ENCODE data around the gene OR2L8. TPM values are rescaled to one million over a fixed set of nuclear protein-coding genes. Genes with fewer than 3 reads are reported as not detected.
A peak's percentile ranks its signal among the peaks of the same experiment; 100 is the strongest.
"Not testable (repeated sequence)": the region's sequence is repeated elsewhere in the genome, so short reads cannot be mapped to it uniquely, and the experiment has no call there.

Gene OR2L8
- total RNA-seq, 4 donors from 2014 or later = not detected

- DNase-seq (ENCODE audit: low spot score in 2 of 2) = peak in 1 of 2 donors; percentile 70
- intact Hi-C loops (cut with DNase I; ENCODE audit: low total_unique reads) = no loop called here
- 94 to 97% methylated on average over 8 of the region's 8 CpGs for WGBS, 2 donors
- H3K4me3 ChIP-seq (ENCODE audit: low read depth, poor library complexity, severe bottlenecking) = no peak overlapping the region
- TF ChIP-seq POLR2A (IDR thresholded peaks at IDR 0.05) (no peak), CTCF (IDR thresholded peaks at IDR 0.05) (no peak)
Observed at GRCh38 chr1:247933989-247934388, 14.7 kb upstream of the OR2L8 start.

DNA sequence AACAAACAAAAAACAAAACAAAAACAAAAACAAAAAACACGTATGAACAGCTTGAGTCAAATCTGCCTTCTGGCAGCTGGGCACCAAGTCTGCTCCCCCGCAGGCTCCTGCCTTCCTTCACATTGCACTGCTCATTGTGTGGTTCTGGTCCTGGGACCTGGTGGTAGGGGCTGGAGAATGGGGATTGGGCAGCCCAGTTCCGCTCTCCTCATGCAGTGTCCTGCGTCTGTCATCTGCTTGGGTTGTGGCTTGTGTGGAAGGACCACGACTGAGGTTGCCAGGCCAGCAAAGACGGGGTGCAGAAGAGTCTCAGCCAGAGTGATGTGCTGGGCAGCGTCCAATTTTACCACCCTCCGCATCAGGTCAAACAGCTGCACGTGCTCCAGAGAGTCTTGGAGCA is 12.9 kb upstream of the OR2L8 start:
- 83 to 93% methylated on average over 9 of the region's 9 CpGs for WGBS, 2 donors
- TF ChIP-seq CTCF (IDR thresholded peaks at IDR 0.05) = no peak
- TF ChIP-seq POLR2A (IDR thresholded peaks at IDR 0.05) = no peak
- no peak overlapping the region for H3K4me3 ChIP-seq (ENCODE audit: low read depth, poor library complexity, severe bottlenecking)
- intact Hi-C loops (cut with DNase I; ENCODE audit: low total_unique reads) = no loop called here
- DNase-seq (ENCODE audit: low spot score in 2 of 2) = no peak

DNA sequence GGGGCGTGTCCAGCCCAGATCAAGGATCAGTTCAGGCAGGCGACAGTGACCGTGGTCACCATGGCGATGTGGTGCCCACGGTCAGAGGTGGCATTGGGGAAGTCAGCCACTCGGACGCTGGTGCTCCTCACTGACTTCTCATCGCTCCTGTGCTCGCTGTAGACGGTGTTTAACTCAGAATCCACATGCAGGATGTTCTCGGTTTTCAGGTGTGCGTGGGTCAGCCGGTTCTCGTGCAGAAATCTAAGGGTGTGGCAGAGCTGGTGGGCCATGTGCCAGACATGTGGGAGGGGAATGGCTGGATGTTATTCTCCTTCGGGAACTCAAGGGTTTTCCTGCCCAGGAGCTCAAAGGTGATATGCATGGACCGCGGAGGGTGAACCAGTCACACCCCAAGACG is 12.2 kb upstream of the OR2L8 start:
- TF ChIP-seq CTCF (IDR thresholded peaks at IDR 0.05) = no peak
- TF ChIP-seq POLR2A (IDR thresholded peaks at IDR 0.05) = no peak

GRCh38 chr1:247936965-247937734 is 11.5 kb upstream of the OR2L8 start:
- H3K4me3 ChIP-seq (ENCODE audit: low read depth, poor library complexity, severe bottlenecking); intact Hi-C loops (cut with DNase I; ENCODE audit: low total_unique reads): not testable (repeated sequence)
- WGBS, 2 donors = 17 to 22% methylated on average over 31 to 39 of the region's 44 CpGs
- DNase-seq (ENCODE audit: low spot score in 2 of 2) = peak; percentile 26 to 90

More for the DNA sequence above, 12.2 kb upstream of the OR2L8 start:
- H3K4me3 ChIP-seq (ENCODE audit: low read depth, poor library complexity, severe bottlenecking) = no peak overlapping the region
- no peak for DNase-seq (ENCODE audit: low spot score in 2 of 2)
- intact Hi-C loops (cut with DNase I; ENCODE audit: low total_unique reads) = no loop called here
- WGBS, 2 donors = 91 to 94% methylated on average over 18 of the region's 18 CpGs

DNA sequence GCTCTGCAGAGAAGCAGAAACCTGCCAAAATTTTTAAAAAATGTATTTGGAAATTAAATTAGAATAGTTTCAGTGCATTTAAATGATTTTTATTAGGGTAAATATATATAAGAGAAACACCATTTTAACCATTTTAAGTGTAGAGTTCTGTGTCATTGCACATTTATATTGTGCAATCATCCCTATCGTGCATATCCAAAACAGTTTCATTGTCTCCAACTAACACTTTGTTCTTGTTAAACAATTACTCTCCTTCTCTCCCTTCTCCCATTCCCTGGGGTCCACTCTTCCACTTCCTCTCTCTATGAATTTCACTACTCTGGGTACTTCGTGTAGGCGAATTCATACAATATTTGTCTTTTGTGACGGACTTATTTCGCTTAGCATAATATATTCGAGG is 6.0 kb upstream of the OR2L8 start:
- H3K4me3 ChIP-seq (ENCODE audit: low read depth, poor library complexity, severe bottlenecking) = no peak overlapping the region
- DNase-seq (ENCODE audit: low spot score in 2 of 2) = no peak
- intact Hi-C loops (cut with DNase I; ENCODE audit: low total_unique reads) = no loop called here
- TF ChIP-seq CTCF (IDR thresholded peaks at IDR 0.05) = no peak
- TF ChIP-seq POLR2A (IDR thresholded peaks at IDR 0.05) = no peak
- 83 to 85% methylated on average over 6 of the region's 6 CpGs for WGBS, 2 donors

- 91 to 97% methylated on average over 1 of the region's 1 CpG for WGBS, 2 donors
- no peak for DNase-seq (ENCODE audit: low spot score in 2 of 2)
- TF ChIP-seq CTCF (IDR thresholded peaks at IDR 0.05) (no peak), POLR2A (IDR thresholded peaks at IDR 0.05) (no peak)
- no peak overlapping the region for H3K4me3 ChIP-seq (ENCODE audit: low read depth, poor library complexity, severe bottlenecking)
- intact Hi-C loops (cut with DNase I; ENCODE audit: low total_unique reads) = no loop called here
Observed at GRCh38 chr1:247953408-247953807, 4.8 kb downstream of the OR2L8 start.

Data from lower leg skin (tissue), 4 donors.